NCI-H510A (cell line): Measurements from ENCODE around the gene EIF4EBP2.

Experiments used
- DNase-seq: peaks from one replicate; lab custom pipeline; 2025; lab: John Stamatoyannopoulos, UW

EIF4EBP2 gene

GRCh38 chr10:70432561-70433263 lies 28.8 kb downstream of the EIF4EBP2 start:
- no peak for DNase-seq

GRCh38 chr10:70433581-70434280 lies 29.8 kb downstream of the EIF4EBP2 start:
- DNase-seq, result no peak

DNA sequence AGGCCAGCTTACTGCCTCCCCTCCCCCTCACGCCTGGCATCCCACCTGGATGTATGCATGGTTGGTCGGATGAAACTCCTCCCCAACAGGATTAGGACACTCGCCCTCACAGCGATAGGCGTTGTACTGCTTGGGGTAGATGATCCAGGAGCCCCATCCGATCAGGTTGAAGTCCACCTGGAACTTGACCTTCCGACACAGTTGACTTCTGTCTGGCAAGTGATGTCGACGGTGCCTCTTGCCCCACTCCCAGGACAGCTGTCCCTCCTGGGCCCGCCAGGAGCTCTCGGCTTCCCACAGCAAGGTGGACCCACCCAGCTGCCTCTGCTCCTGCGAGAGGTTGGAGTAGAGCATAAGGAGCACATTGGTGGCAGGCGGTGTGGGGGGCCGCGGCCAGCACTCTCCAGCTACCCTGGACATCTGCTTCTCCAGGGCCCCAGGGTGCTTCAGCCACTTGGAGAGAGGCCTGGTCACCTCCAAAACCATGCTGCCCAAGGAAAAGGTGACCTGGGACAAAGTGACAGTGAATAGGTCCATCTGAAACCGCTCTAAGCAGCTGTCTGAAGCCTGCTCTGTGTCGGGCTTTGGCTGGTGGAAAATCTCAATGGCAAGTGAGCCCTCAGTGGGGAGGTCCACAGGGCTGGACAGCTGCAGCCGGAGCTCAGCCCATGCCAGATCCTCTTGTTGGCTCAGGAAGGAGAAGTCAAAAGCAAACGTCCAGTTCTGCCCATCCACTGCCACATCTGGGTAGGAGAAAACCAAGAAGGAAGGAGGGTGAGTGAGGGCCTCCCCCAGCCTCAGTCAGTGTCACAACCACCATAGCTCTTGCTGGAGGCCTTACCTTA lies 31.5 kb downstream of the EIF4EBP2 start:
- DNase-seq, result no peak

DNA sequence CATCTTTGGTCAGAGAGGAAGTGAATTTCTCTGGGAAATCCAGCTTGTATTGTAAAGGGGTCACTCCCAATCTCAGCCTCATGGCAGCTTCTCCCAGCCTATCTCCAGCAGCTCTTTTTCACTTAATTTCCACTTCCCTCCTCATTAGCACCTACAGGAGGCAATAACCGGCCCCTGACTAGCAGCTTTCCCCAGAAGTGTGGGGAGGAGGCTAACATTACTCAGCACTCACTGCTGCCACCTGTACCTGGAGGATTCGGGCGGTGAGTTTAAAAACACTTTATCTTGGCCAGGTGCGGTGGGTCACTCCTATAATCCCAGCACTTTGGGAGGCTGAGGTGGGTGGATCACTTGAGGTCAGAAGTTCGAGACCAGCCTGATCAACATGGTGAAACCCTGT lies 33.8 kb downstream of the EIF4EBP2 start:
- DNase-seq, result no peak

- no peak for DNase-seq
Measured at GRCh38 chr10:70440296-70441160, 36.6 kb downstream of the EIF4EBP2 start.

DNA sequence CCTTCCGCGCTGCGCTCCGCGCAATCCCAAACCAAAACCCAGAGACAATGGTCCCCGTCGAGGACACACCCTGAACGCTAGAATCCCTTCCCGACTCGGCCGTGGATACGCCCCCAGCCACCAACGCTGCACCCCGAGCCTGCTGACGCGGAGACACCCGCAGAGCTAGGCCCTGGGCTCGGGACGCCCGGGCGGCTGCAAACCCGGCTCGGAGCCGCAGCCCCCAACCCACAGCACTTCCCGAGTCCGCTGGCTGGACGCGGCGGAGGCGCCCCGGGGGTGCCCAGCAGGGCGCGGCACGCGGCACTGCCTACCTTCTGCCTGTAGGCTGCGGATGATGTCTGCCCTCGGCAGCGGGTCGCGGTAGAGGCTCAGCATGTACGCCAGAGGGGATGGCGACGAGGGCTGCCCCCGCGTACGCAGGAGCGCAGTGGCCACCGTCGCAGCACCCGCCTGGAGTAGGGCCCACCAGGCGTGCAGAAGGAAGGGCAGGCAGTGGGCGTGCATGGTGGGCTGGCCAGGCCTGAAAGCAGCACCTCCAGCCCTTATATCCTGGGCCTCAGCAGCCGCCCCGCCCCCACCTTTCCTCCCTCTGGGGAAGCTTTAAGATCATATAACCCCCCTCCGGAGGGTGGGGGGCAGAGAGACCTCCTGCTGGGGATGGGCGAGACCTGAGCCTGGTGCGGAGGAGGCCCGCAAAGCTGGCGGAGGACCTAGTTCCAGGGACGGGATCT lies 37.4 kb downstream of the EIF4EBP2 start, which contains the start of gene NODAL:
TSS of gene NODAL (minus strand) at position 521 of the 734 bp plus-strand sequence. CDS start at position 507, 14 bp downstream.
- DNase-seq, result peak; percentile 11

GRCh38 chr10:70441895-70442309 lies 38.0 kb downstream of the EIF4EBP2 start:
- no peak for DNase-seq

- DNase-seq, result peak; percentile 33
Measured at GRCh38 chr10:70442332-70442988, 38.5 kb downstream of the EIF4EBP2 start.

- DNase-seq, result no peak
Measured at GRCh38 chr10:70444744-70445143, 40.8 kb downstream of the EIF4EBP2 start.

DNA sequence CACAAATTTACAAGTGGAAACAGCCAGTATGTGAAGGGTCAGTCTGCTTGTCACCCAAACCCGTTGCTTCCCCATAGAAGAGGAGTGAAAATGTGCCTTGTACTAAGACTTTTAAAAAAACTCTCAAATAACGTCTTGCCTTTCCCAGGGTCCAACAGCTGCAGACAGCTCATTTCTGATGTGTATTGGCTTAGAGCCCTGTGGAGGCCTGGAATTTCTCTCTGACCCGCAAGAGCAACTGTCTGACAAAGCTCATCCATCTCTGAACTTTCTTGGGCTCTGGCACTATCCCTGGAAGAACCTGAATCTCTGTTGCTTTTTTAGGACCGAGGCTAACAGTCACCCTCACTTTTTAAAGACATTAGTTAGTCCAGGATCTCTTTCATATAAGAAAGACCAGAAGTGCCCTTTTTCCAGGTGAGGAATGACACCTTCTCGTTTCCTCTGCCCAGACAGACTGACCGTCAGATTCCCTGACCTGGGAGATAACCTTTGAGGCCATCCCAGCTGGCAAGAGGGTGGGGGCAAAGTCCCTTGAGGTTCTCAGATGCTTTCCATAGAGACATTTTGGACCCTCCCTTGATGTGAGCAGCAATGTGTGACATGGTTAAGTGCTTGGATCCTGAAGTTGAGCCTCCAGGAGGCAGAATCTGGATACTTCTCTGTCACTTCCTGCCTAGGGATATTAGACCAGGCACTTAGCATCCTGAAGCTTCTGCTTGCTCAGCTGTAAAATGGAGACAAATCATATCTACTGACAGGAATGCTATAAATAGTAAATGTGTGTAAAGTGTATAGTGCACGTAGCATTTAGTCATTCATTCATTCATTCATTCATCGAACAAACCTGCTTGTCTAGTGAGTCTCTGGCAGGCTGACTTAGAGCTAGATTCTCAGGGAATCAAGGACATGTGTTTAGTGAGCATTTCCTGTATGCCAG lies 42.0 kb downstream of the EIF4EBP2 start:
- no peak for DNase-seq

DNA sequence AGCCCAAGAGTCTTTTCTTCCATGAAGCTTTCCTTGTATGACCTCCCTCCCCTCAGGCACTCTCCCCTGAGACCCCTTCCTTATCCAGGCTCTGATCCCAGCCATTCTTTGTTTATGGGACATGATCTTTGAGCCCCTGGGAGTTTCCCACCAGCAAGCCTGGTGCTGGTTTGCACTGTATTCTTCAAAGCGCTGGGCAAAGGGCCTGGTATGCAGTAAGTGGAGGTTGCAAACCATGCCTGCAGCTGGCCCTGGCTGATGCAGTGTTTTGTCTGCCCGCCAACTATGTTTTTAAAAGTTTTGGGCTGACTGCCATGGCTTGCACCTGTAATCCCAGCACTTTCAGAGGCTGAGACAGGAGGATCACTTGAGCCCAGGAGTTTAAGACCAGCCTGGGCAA lies 44.3 kb downstream of the EIF4EBP2 start:
- no peak for DNase-seq

DNA sequence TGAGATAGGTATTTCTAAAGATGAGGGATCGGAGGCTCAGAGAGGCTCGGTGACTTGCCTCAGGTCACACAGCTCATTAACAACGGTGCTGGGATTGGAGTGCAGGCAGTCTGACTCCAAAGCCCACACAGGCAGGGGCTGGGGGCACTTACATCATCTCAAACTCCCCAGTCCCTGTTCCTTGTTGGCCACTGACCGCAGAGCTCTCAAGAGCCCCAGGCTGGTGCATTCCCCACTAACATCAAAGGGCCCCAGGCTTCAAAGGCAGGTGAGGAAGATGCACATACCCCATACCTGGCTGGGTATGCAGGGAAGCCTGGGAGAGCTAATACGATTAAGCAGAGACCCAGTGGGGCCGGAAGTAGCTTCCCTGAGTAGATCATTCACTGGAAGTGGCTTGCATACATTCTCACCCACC lies 51.3 kb downstream of the EIF4EBP2 start:
- DNase-seq, result no peak

GRCh38 chr10:70456164-70456563 lies 52.2 kb downstream of the EIF4EBP2 start:
- no peak for DNase-seq

- DNase-seq, result no peak
Measured at GRCh38 chr10:70457759-70458305, 53.9 kb downstream of the EIF4EBP2 start.

GRCh38 chr10:70458329-70459060 lies 54.5 kb downstream of the EIF4EBP2 start:
- no peak for DNase-seq

DNA sequence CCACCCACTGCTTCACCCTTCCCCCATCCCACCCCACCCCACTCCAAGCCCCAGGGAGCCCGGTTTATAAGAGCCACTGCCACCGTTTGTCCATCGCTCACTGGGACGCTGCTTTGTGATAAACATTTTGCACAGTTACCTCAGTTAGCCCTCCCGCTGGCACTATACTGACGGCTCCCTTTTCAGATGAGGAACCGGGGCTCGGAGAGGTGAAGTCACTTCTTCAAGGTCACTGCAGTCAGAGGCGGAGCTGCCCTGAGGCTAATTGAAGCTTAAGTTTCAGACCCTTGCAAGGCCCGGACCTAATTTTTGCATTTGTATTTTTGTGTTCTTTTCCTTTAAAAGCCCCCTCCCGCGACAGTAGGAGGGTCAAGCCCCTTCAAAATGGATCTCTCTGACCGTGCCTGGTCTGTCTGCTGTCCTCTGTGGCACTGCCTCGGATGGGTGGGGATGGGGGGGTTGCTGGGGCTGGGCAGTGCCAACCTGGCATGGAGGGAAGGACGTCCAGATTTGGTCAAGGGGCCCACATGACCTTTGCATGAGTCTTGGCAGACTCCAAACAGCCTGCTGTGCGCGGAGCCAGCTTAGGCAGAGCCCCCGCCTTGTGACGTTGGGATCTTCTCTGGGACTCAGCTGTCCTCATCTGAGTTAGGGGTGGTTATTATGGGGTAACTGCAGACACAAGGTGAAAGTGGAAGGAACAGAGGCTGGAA lies 55.3 kb downstream of the EIF4EBP2 start:
- DNase-seq, result no peak

GRCh38 chr10:70459774-70460490 lies 56.0 kb downstream of the EIF4EBP2 start:
- no peak for DNase-seq
